Ishikawa (cell line): Measurements from ENCODE around the gene ABCA2.

Source experiments
- CEBPB ChIP-seq: IDR thresholded peaks from 2 replicates; pipeline ENCODE4 v1.6.1; 2012
- EGR1 ChIP-seq: IDR thresholded peaks from 2 replicates; pipeline ENCODE4 v1.6.1; 2012
- EP300 ChIP-seq: IDR thresholded peaks from 2 replicates; pipeline ENCODE4 v1.6.1; 2012; ENCODE audit warnings: borderline replicate concordance
- RAD21 ChIP-seq: IDR thresholded peaks from 2 replicates; pipeline ENCODE4 v1.6.1; 2012; ENCODE audit warnings: low read depth
- REST ChIP-seq: IDR thresholded peaks from 2 replicates; pipeline ENCODE4 v1.6.1; 2012; ENCODE audit warnings: low read depth, mild to moderate bottlenecking
- TAF1 ChIP-seq: IDR thresholded peaks from 2 replicates; pipeline ENCODE4 v1.6.1; 2012; ENCODE audit warnings: low read depth, mild to moderate bottlenecking
- TCF12 ChIP-seq: IDR thresholded peaks from 2 replicates; pipeline ENCODE4 v1.6.1; 2012; ENCODE audit warnings: low read depth
- TEAD4 ChIP-seq: IDR thresholded peaks from 2 replicates; pipeline ENCODE4 v1.6.1; 2012
- YY1 ChIP-seq: IDR thresholded peaks from 2 replicates; pipeline ENCODE4 v1.6.1; 2012; ENCODE audit warnings: low read depth
- TF ChIP-seq, protein P1 (sequence below): IDR thresholded peaks from 2 replicates; pipeline ENCODE4 v1.6.1; 2012
- TF ChIP-seq, protein P2 (sequence below): IDR thresholded peaks from 2 replicates; pipeline ENCODE4 v1.6.1; 2012

DNA sequence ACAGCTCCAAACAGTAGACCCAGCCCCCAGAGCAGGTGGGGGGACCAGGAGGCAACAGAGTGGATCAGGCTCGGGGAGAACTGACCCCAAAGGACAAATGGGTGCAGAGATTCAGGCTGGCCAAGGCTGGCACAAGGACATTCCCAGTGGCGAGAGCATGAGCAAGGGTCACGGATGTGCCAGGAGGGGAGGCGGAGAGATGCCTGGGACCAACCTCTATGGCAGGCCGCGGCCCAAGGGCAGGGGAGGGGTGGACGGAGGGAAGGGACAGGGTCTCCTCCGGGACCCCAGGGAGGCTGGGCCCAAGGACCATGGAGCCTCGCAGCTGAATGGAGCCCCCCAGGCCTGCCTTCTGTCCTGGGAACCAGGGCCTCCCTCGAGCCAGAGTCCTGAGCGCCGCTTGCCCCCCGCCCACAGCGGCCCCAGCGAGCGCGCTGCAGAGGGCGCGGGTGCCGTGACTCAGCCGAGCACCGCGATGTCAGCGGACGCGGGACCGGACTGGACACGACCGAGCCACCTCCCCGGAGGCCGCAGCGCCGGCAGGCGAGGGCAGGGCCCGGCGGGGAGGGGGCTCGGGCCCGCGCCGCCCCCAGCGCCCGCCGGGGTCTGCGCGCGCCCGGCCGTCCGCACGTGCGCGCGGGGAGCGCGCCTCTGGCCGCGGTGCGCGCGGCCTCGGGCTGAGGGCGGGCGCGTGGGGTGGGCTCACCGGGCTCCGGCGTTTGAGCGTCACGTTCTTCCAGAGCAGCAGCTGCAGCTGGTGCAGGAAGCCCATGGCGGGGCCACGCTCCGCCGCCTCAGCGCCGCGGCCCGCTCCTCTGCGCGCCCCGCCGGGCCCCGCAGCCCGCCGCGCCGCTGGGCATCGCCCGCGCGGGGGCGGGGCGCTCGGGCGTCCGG lies at the start of gene ABCA2:
- TF ChIP-seq TAF1 (no peak), EGR1 (no peak), YY1 (no peak), EP300 (no peak), CEBPB (no peak), REST (no peak), RAD21 (no peak), TEAD4 (no peak), TCF12 (no peak)
- TF ChIP-seq, protein P1, sequence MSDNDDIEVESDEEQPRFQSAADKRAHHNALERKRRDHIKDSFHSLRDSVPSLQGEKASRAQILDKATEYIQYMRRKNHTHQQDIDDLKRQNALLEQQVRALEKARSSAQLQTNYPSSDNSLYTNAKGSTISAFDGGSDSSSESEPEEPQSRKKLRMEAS = no peak
- TF ChIP-seq, protein P2, sequence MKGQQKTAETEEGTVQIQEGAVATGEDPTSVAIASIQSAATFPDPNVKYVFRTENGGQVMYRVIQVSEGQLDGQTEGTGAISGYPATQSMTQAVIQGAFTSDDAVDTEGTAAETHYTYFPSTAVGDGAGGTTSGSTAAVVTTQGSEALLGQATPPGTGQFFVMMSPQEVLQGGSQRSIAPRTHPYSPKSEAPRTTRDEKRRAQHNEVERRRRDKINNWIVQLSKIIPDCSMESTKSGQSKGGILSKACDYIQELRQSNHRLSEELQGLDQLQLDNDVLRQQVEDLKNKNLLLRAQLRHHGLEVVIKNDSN = no peak
